ENCODE results near the gene SLC2A5. TPM values are rescaled to one million over a fixed set of nuclear protein-coding genes. Genes with fewer than 3 reads are reported as not detected.
A peak's percentile ranks its signal among the peaks of the same experiment; 100 is the strongest.

Gene SLC2A5
- total RNA-seq, 6 donors from 2014 or later = 0.30 to 11.5 (median 1.2) TPM

GRCh38 chr1:9078752-9079500 is 9.5 kb upstream of the SLC2A5 start:
- Histone ChIP-seq H3K27me3 (no peaks in the 10 kb centered on the region), H3K4me3 (no peak overlapping the region), H3K36me3 (no peaks in the 10 kb centered on the region), H3K27ac (no peak overlapping the region), H3K9me3 (no peaks in the 10 kb centered on the region), H3K4me1 (peaks cover 0 to 22% (median 8%) of the 10 kb centered on the region in 4 donors)
- DNase-seq = peak in 1 of 2 donors; percentile 36
- ATAC-seq (ENCODE audit: low FRiP score in 2 of 2) = peak in 1 of 2 donors; percentile 70
- WGBS, 2 donors = 64 to 70% methylated on average over 19 of the region's 19 CpGs
- TF ChIP-seq CTCF (IDR thresholded peaks at IDR 0.05) (no peak), POLR2A (IDR thresholded peaks at IDR 0.05) (no peak), POLR2AphosphoS5 (IDR thresholded peaks at IDR 0.05) (no peak), EP300 (IDR thresholded peaks at IDR 0.05) (no peak)

GRCh38 chr1:9078015-9078751 is 8.7 kb upstream of the SLC2A5 start:
- Histone ChIP-seq H3K36me3 (no peaks in the 10 kb centered on the region), H3K4me3 (no peak overlapping the region), H3K4me1 (peaks cover 0 to 19% (median 8%) of the 10 kb centered on the region in 4 donors), H3K9me3 (no peaks in the 10 kb centered on the region), H3K27ac (no peak overlapping the region), H3K27me3 (no peaks in the 10 kb centered on the region)
- WGBS, 2 donors = 72 to 80% methylated on average over 9 of the region's 9 CpGs
- no peak for ATAC-seq (ENCODE audit: low FRiP score in 2 of 2)
- no peak for DNase-seq
- TF ChIP-seq CTCF (IDR thresholded peaks at IDR 0.05) = no peak

- Histone ChIP-seq H3K4me3 (no peak overlapping the region), H3K27ac (no peak overlapping the region), H3K9me3 (no peaks in the 10 kb centered on the region), H3K36me3 (no peaks in the 10 kb centered on the region), H3K27me3 (no peaks in the 10 kb centered on the region), H3K4me1 (peaks cover 0 to 8% (median 3%) of the 10 kb centered on the region in 4 donors)
- TF ChIP-seq EP300 (IDR thresholded peaks at IDR 0.05) (no peak), CTCF (IDR thresholded peaks at IDR 0.05) (no peak), POLR2AphosphoS5 (IDR thresholded peaks at IDR 0.05) (no peak), POLR2A (IDR thresholded peaks at IDR 0.05) (no peak)
- ATAC-seq (ENCODE audit: low FRiP score in 2 of 2) (no peak), DNase-seq (no peak)
- WGBS, 2 donors = 33 to 35% methylated on average over 5 of the region's 5 CpGs
These were observed 5.6 kb upstream of the SLC2A5 start for GRCh38 chr1:9075022-9075421.

- 86 to 94% methylated on average over 3 of the region's 3 CpGs for WGBS, 2 donors
- H3K27ac ChIP-seq = no peak overlapping the region
These were observed 3.7 kb upstream of the SLC2A5 start for GRCh38 chr1:9073143-9073542.

More at GRCh38 chr1:9073143-9073542, 3.7 kb upstream of the SLC2A5 start:
- TF ChIP-seq EP300 (IDR thresholded peaks at IDR 0.05) (no peak), POLR2A (IDR thresholded peaks at IDR 0.05) (no peak), POLR2AphosphoS5 (IDR thresholded peaks at IDR 0.05) (no peak), CTCF (IDR thresholded peaks at IDR 0.05) (no peak)
- DNase-seq (no peak), ATAC-seq (ENCODE audit: low FRiP score in 2 of 2) (no peak)
- Histone ChIP-seq H3K27me3 (no peaks in the 10 kb centered on the region), H3K9me3 (no peaks in the 10 kb centered on the region), H3K4me3 (no peak overlapping the region), H3K4me1 (peaks cover 0 to 18% (median 7%) of the 10 kb centered on the region in 4 donors), H3K36me3 (no peaks in the 10 kb centered on the region)
